Ureter (tissue), 1 donor: Measurements from ENCODE around the gene MYH7. TPM values are rescaled to one million over a fixed set of nuclear protein-coding genes. Genes with fewer than 3 reads are reported as not detected.

Source experiments
- DNase-seq: peaks from one replicate; pipeline ENCODE4 v3.0.0-alpha.2; 2020; ENCODE audit warnings: low spot score
- total RNA-seq: library from RNA; stranded (reverse); gene quantifications from one replicate; pipeline ENCODE4 v1.2.4, GENCODE V29; 2023
- donor health status: DM: yes; HTN: yes; CAD: no.

MYH7 gene
- total RNA-seq, 1 donor from 2014 or later, result 2.1 TPM

DNA sequence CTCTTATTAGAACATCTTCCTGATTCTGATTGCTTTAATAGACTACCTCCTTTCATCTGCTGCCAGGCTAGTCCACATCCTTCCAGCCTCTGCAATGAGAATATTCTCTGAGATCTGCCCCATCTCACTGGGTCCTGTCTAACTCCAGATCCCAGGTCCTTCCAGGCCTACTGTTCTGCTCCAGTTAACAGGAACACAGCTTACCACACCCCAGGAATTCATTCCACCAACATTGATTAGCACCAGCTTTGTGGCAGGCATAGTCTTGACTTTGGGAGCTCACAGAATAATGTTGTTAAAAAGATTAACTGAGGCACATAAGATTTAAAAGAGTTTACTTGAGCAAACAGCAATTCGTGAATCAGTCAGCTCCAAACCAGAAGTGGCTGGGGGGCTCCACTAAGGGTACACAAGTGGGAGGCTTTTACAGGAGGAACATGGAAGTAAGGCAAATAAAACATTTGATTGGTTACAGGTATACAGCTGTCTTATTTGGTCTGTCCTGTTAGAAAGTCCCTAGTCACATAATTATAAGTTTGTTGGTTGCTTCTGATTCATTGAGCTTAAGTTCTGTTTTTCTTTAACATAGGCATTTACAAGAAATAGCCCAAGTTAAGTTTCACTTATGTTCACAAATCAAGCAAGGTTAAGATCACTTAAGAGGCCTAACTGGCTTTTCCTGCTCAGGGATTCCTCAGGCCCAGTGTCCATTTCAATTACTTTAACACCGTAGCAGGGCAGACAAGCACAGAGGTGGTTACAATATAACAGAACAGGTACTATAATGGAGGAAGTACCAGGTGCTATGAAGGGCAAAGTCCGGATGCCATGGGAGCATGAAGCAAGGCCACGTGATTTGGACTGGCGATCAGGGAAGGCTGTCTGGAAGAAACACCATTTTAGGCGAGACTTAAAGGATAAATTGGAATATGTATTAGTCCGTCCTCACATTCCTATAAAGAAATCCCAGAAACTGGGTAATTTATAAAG, 12.2 kb upstream of the MYH7 start:
- peak; percentile 39 for DNase-seq

- peak; percentile 44 for DNase-seq
Observed at GRCh38 chr14:23446291-23446851, 10.9 kb upstream of the MYH7 start.

GRCh38 chr14:23445773-23446172, 10.3 kb upstream of the MYH7 start:
- peak; percentile 7 for DNase-seq

- peak; percentile 7 for DNase-seq
Observed at GRCh38 chr14:23444314-23444713, 8.9 kb upstream of the MYH7 start.

- DNase-seq, result peak; percentile 10
Observed at GRCh38 chr14:23443881-23444280, 8.4 kb upstream of the MYH7 start.

GRCh38 chr14:23443411-23443812, 8.0 kb upstream of the MYH7 start:
- peak; percentile 33 for DNase-seq

GRCh38 chr14:23442721-23443356, 7.4 kb upstream of the MYH7 start:
- DNase-seq, result peak; percentile 29

DNA sequence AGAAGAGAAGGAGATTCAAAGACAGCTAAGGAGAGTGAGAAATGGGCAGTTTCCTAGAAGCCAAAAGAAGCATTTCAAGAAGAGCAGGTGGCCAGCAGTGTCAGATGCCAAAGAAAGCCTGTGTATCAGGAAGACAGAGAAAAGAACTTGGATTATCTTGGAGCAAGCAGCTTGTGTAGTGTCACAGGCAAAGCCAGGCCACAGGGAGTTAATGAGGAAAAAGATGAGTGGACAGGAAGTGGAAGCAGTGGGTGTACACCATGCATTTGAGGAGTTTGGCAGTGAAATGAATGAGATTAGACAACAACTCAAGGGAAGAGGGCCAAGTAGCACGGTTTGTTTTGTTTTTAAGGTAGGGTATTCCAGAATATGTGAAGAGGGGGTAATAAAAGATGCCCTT, 5.6 kb upstream of the MYH7 start:
- DNase-seq, result peak; percentile 14

DNA sequence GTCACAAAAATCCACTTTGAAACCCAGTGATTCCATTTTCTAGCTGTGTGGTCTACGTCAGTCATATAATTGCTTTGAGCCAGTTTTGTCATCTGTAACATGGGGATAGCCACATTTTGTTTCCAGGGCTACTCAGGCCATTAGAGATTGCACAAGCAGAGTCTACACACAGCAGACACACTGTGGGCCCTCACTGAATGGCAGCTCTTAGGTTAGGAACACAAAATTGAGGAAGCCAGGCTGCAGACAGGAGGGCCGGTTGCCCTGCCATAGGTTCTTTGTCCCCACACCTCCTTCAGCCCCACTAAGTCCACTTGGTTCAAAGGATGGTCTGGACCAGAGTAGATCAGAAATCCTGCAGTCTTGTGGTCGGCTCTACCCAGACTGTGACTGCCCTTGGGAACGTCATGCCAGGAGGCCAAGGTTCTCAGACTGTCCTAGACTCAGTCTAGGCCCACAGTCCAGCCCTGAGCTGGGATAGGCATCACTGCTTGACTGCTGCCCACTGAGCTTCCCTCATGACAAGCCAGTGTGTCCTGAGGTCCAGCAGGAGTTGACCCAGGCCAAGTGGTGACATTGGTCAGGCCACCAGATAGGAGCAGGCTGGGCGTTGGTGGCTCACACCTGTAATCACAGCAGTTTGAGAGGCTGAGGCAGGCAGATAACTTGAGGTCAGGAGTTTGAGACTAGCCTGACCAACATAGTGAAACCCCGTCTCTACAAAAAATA, 3.8 kb upstream of the MYH7 start:
- peak; percentile 18 for DNase-seq

DNA sequence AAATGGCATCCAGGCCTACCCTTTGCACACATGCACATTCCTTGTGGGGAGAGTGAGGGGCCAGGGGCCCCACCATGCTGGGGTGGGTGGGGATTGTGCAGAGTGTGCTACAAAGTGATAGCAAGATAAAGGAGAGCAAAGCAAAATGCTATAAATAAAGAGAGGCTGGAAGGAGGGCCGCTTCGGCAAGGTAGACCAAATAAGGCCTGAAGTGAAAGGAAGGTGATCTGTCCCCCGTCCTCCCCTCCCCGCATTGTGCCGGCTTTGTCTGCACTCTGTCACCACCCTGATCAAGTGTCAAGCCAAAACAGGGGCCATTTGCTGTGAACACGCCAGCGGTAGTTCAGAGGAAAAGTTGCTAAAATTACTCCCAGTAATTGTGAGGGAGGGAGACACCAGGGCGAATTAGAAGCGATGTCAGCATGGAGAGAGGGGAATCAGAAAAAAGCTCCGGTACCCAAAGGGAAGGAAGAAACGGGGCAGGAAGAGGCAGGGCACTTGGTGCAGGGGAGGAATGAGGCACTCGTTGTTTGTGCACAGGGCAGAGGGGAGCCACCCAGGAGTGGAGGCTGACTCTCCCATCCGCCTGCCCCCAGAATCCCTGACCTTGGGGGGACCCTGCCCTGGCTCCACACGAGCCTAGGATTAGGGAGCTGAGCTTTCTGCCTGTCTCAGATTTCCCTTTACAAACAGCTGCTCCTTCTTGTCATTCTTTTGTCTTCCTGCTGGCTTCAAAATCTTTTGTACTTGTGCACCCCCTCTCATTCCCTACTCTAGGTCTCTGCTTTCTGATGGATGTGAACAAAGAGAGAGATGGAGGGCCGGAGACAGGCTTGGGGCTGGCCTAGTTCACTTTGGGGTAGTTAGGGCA, 2.9 kb upstream of the MYH7 start:
- DNase-seq, result peak; percentile 45

GRCh38 chr14:23437133-23438100, 2.0 kb upstream of the MYH7 start:
- no peak for DNase-seq

DNA sequence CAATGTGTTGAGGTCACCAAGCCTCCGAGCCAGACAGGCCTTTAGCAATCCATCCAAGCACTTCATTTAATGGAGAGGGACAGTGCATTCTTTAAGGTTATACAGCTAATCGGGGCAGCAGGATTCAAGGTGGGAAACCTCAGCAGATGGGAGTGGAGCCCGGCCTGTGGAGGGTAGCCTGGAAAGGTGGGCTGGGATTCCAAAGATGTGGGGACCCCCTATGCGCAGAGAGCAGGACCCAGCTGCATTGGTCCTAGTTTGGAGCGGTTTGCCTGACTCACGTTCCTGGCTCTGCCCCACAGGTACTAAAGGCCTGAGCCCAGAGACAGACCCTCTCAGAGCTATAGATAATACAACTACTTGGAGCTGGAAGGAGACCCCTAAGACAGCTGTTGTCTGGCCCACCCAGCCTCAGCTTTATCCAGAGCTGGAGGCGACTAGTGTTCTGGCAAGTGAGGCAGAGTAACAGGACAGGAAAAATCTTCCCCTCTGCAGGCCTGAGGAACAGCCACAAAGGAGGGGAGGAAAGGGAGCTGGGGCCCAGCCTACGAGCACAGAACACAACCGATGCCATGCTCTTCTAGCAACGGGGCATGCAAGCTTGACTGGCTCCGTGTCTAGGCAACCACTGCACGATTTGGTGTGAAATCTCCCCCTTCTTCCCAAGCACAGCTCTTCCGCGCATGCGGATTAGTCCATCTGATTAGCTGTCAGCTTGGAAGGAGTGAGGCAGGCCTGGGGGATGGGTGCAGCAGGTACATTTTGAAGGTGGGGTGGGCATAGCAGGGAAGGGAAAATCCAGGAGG, 1.1 kb upstream of the MYH7 start:
- DNase-seq, result peak; percentile 77

DNA sequence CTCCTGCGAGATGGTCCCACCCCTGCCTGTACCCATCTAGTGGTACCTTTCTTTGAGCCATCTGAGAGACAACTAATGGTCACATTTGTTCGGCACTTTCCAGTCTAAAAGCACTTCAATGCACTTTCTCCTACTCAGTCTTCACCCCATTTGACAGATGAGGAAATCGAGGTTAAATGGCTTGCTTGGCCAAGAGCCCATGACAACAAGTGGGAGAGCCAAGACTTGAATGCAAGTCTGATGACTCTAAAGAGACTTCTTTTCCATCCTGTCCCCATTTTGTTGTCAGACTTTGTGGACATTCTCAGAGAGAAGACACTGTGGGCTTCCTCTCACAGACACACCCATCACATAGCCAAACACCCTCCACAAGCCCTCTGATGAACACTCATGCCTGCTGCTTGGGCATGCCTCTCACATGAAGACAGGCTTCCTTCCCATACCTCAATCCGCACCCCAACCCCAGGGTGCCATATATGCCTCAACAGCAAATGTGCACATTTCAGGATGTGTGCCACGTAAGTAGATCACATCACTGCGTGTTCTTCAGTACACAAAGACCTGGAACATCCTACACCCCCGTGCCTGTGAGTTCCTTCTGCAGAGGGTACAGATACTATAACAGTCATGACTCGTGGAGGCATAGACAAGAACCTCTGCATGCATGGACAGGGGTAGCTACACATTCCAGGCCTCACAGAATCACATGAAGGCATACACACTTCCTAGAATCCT, 805 bp downstream of the MYH7 start:
- no peak for DNase-seq

DNA sequence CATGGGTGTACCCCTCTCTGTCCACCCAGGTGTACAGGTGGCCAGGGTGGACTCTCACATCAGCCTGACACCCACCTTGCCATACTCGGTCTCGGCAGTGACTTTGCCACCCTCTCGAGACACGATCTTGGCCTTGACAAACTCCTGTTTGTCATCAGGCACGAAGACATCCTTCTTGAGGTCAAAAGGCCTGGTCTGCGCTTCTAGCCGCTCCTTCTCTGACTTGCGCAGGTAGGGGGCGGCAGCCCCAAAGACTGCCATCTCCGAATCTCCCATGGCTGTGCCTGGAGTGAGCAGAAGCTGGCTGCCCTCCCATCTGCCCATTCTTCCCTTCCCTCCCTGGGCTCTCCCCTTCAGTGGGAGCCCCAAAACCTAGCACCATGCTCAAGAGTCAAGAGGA, 2.0 kb downstream of the MYH7 start:
- DNase-seq, result no peak

- no peak for DNase-seq
Observed at GRCh38 chr14:23432946-23433345, 2.5 kb downstream of the MYH7 start.

DNA sequence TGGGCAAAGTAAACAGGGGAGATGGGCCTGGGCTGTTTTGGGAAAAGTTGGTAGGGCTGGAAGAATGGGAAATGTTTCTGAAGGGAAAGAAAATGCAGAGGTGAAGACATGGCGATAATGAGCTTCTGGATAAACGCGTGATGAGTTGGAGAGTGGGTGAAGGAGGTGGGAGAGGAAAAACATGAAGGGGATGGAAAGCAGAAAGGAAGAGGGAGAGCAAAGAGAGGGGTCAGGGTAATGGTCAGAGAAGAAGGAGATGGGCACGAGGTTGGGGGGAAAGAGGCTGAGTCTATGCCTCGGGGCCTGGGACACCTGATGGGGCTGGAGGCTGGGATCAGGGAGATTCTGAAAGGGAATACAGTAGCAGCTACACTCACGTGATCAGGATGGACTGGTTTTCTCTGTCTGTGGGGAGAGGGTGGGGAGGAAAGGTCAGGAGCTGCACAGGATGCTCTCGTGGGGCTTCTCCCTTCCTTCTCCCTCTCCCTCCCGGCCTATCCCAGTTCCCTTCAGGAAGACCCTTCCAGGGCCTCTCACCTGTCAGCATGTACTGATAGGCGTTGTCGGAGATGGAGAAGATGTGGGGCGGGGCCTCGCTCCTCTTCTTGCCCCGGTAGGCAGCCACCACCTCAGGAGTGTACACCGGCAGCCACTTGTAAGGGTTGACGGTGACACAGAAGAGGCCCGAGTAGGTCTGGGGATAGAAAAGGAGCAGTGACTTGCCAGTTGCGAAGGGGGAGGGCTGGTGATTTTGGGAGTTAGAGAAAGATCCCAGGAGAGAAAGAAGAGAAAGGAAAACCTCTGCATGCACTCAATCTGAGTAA, 3.1 kb downstream of the MYH7 start:
- DNase-seq, result no peak

- DNase-seq, result no peak
Observed at GRCh38 chr14:23431486-23431885, 4.0 kb downstream of the MYH7 start.
